IMR-90 (cell line): ENCODE data around the gene KHK. TPM values are rescaled to one million over a fixed set of nuclear protein-coding genes. Genes with fewer than 3 reads are reported as not detected.

Source experiments
- ATAC-seq: fragments of 200-7000 bp; cut with Tn5 transposase; 2 replicates; pipeline ENCODE4 v1.9.1; 2020; ENCODE audit warnings: low read depth, mild to moderate bottlenecking, moderate library complexity
- BruUV-seq: library from RNA; stranded (reverse); fragments of 400-500 nt; replicated peaks from 2 replicates; lab custom pipeline; 2021; lab: Mats Ljungman, UMichigan
- CTCF ChIA-PET: fragments of 300-600 bp; formaldehyde crosslinking; extraction: SDS; loops from one replicate; lab custom pipeline; 2021; ENCODE audit warnings: antibody characterized with exemption; lab: Yijun Ruan, JAX
- POLR2A ChIA-PET: fragments of 300-600 bp; sonication (Branson Sonifier 250); formaldehyde crosslinking; loops from one replicate; lab custom pipeline; 2022; ENCODE audit warnings: antibody characterized with exemption; ENCODE audit not compliant: unreplicated experiment; lab: Charles Lee
- DNase-seq: peaks from one replicate; pipeline ENCODE4 v3.0.0; 2013
- H2AFZ ChIP-seq: replicated peaks from 2 replicates; pipeline ENCODE3; 2013; ENCODE audit warnings: low read length, mild to moderate bottlenecking; ENCODE audit not compliant: poor library complexity
- H2AK5ac ChIP-seq: 2 replicates; pipeline ENCODE4 v1.6.1; 2013; ENCODE audit warnings: low read depth, low read length, inconsistent platforms
- H2AK9ac ChIP-seq: replicated peaks from 2 replicates; pipeline ENCODE3; 2013; ENCODE audit warnings: mild to moderate bottlenecking, low read depth, low read length, moderate library complexity; ENCODE audit not compliant: poor library complexity
- H2BK120ac ChIP-seq: 2 replicates; pipeline ENCODE4 v1.6.1; 2013; ENCODE audit warnings: low read depth, low read length, inconsistent platforms
- H2BK15ac ChIP-seq: 3 replicates; pipeline ENCODE4 v1.6.1; 2013; ENCODE audit warnings: low read depth, low read length, inconsistent platforms
- H2BK20ac ChIP-seq: 2 replicates; pipeline ENCODE4 v1.6.1; 2013; ENCODE audit warnings: low read depth, mild to moderate bottlenecking, inconsistent platforms, low read length, moderate library complexity
- H2BK5ac ChIP-seq: 2 replicates; pipeline ENCODE4 v1.6.1; 2013; ENCODE audit warnings: mild to moderate bottlenecking, low read depth, low read length, inconsistent platforms; ENCODE audit not compliant: poor library complexity, severe bottlenecking
- H3K14ac ChIP-seq: replicated peaks from 2 replicates; pipeline ENCODE4 v1.6.1; 2013; ENCODE audit warnings: low read depth, low read length, inconsistent platforms
- H3K18ac ChIP-seq: 2 replicates; pipeline ENCODE4 v1.6.1; 2013; ENCODE audit warnings: low read depth, low read length, control low read depth
- H3K23ac ChIP-seq: 2 replicates; pipeline ENCODE4 v1.6.1; 2013; ENCODE audit warnings: low read depth, low read length, inconsistent platforms
- H3K27ac ChIP-seq: 2 replicates; pipeline ENCODE4 v1.5.1; 2013; ENCODE audit warnings: mild to moderate bottlenecking, control low read depth, low read length; ENCODE audit not compliant: insufficient read depth
- H3K27me3 ChIP-seq: 2 replicates; pipeline ENCODE4 v1.6.1; 2013; ENCODE audit warnings: low read length; ENCODE audit not compliant: control insufficient read depth, insufficient read depth
- H3K36me3 ChIP-seq: 2 replicates; pipeline ENCODE4 v1.6.1; 2013; ENCODE audit warnings: low read length, mixed read lengths; ENCODE audit not compliant: control insufficient read depth, insufficient read depth
- H3K4ac ChIP-seq: 2 replicates; pipeline ENCODE4 v1.6.1; 2013; ENCODE audit warnings: low read depth, low read length, inconsistent platforms
- H3K4me1 ChIP-seq: 2 replicates; pipeline ENCODE4 v1.6.1; 2013; ENCODE audit warnings: low read length, mixed read lengths; ENCODE audit not compliant: control insufficient read depth, insufficient read depth
- H3K4me2 ChIP-seq: 2 replicates; pipeline ENCODE4 v1.6.1; 2013; ENCODE audit warnings: low read depth, mild to moderate bottlenecking, control low read depth, low read length, moderate library complexity
- H3K4me3 ChIP-seq: 2 replicates; pipeline ENCODE4 v1.5.1; 2013; ENCODE audit warnings: low read depth, mild to moderate bottlenecking, control low read depth, low read length, moderate library complexity; ENCODE audit not compliant: insufficient read depth
- H3K56ac ChIP-seq: 2 replicates; pipeline ENCODE4 v1.6.1; 2013; ENCODE audit warnings: low read length, inconsistent platforms; ENCODE audit not compliant: insufficient read depth; ENCODE audit errors: extremely low read depth
- H3K79me1 ChIP-seq, 2 experiments: 2 replicates each; pipeline ENCODE4 v1.6.1; 2013; ENCODE audit warnings: low read length in 2 of 2, inconsistent platforms in 1 of 2, low read depth in 1 of 2
- H3K9ac ChIP-seq: 2 replicates; pipeline ENCODE4 v1.6.1; 2013; ENCODE audit warnings: low read depth, low read length, control low read depth
- H3K9me1 ChIP-seq: 2 replicates; pipeline ENCODE4 v1.6.1; 2013; ENCODE audit warnings: low read length, inconsistent platforms; ENCODE audit not compliant: insufficient read depth
- H3K9me3 ChIP-seq: 2 replicates; pipeline ENCODE4 v1.6.1; 2013; ENCODE audit warnings: low read length; ENCODE audit not compliant: control insufficient read depth, insufficient read depth
- H4K20me1 ChIP-seq: 2 replicates; pipeline ENCODE4 v1.6.1; 2013; ENCODE audit warnings: low read length, inconsistent platforms; ENCODE audit not compliant: insufficient read depth
- H4K5ac ChIP-seq: 2 replicates; pipeline ENCODE4 v1.6.1; 2013; ENCODE audit warnings: mild to moderate bottlenecking, low read depth, low read length, control low read depth
- H4K8ac ChIP-seq, 2 experiments: 2 replicates each; pipeline ENCODE4 v1.6.1; 2013; ENCODE audit warnings: low read depth in 2 of 2, low read length in 2 of 2, control low read depth in 1 of 2, inconsistent platforms in 1 of 2
- H4K91ac ChIP-seq: 2 replicates; pipeline ENCODE4 v1.6.1; 2013; ENCODE audit warnings: low read depth, low read length, inconsistent platforms; ENCODE audit not compliant: insufficient read depth
- MXI1 ChIP-seq: IDR thresholded peaks from 2 replicates; pipeline ENCODE4 v1.6.1; 2012; ENCODE audit warnings: low read depth, mild to moderate bottlenecking, low read length, moderate library complexity, borderline replicate concordance
- POLR2A ChIP-seq: IDR thresholded peaks from 2 replicates; pipeline ENCODE4 v1.6.1; 2012; ENCODE audit warnings: mild to moderate bottlenecking, low read depth, low read length
- RAD21 ChIP-seq: IDR thresholded peaks from 2 replicates; pipeline ENCODE4 v1.6.1; 2012; ENCODE audit warnings: low read length, improper control_type of control experiment
- WGBS, 2 experiments: methylation state at CpG; one replicate each; pipeline versions ENCODE4 v1.1.5 to v1.1.7; 2013; ENCODE audit warnings: missing lambda C conversion rate in 2 of 2; ENCODE audit not compliant: insufficient read length in 1 of 2; ENCODE audit errors: extremely low coverage in 2 of 2; 5-methylcytosine and 5-hydroxymethylcytosine counted together
- dilution Hi-C: fragments of 300-500 bp; cut with HindIII; formaldehyde crosslinking; loops from one replicate; pipeline ENCODE4 v1.14.3; 2018; ENCODE audit warnings: low sequenced_read_pairs; ENCODE audit not compliant: unreplicated experiment
- in situ Hi-C: fragments of 300-500 bp; cut with MboI; formaldehyde crosslinking; loops from 3 replicates; pipeline ENCODE4 v1.14.3; 2019; ENCODE audit warnings: low sequenced_read_pairs, inconsistent platforms, mixed read lengths
- intact Hi-C: fragments of 100-400 bp; cut with micrococcal nuclease; formaldehyde crosslinking; loops from 2 replicates; pipeline ENCODE4 v1.10.0; 2022
- polyA plus RNA-seq, 3 experiments: library from polyadenylated mRNA; depleted of rRNA; stranded (reverse); fragments of >200 nt; gene quantifications; 2 replicates each; pipeline ENCODE4 v1.2.3, GENCODE V29; 2012; ENCODE audit warnings: low replicate concordance in 1 of 3
- total RNA-seq: library from RNA; depleted of rRNA; stranded (reverse); fragments of >200 nt; gene quantifications from 2 replicates; pipeline ENCODE4 v1.2.3, GENCODE V29; 2012

KHK gene
- total and polyA plus RNA-seq, 2 of the 4 experiments (the other 2 are of a cell fraction) = 0.72 to 0.82 TPM

DNA sequence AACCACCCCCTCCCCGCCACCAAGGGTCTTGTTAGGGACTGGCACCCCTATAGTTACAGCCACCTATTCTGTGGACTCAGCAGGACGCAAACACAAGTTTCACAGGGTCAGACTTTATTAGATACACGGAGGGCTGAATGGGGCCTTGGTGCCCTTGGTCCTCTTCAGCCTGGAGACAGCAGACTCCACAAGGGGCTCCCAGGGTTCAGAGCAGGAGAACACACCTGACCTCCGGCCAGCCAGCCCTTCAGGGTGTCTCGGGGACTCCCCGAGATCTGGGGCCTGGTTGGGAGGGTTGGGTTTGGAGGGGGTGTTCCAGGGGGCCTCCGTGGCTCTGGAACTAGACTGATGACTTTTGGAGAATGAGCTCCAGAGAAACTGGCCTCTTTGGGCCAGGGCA, 50.2 kb downstream of the KHK start:
- POLR2A ChIA-PET = no interaction called here

More for the DNA sequence above, 50.2 kb downstream of the KHK start:
- H2BK15ac ChIP-seq = no peak overlapping the region
- peaks cover 9% of the 10 kb centered on the region for H3K4me1 ChIP-seq
- H3K27ac ChIP-seq = no peak overlapping the region
- H4K8ac ChIP-seq = no peak overlapping the region
- no peak overlapping the region for H2BK120ac ChIP-seq
- no peak for ATAC-seq
- H2AK5ac ChIP-seq = no peak overlapping the region
- dilution Hi-C loops = no loop called here
- H4K20me1 ChIP-seq = peaks cover 12% of the 10 kb centered on the region
- H3K9me1 ChIP-seq = peaks cover 14% of the 10 kb centered on the region
- no peak overlapping the region for H3K56ac ChIP-seq
- WGBS, 2 experiments = 77% methylated on average over 2 of the region's 7 CpGs; no CpG with 5 or more reads in 1 of the 2 experiments
- no peak overlapping the region for H3K18ac ChIP-seq
- H2AK9ac ChIP-seq = no peak overlapping the region
- H3K27me3 ChIP-seq = peaks cover 15% of the 10 kb centered on the region; the same call in 1 of the 2 replicates
- CTCF ChIA-PET = no interaction called here
- H3K36me3 ChIP-seq = peaks cover 13% of the 10 kb centered on the region
- H3K23ac ChIP-seq = no peak overlapping the region
- H3K9me3 ChIP-seq = no peaks in the 10 kb centered on the region
- no peak overlapping the region for H3K14ac ChIP-seq
- H3K4me3 ChIP-seq = no peak overlapping the region
- H2AFZ ChIP-seq = no peak overlapping the region
- no peak overlapping the region for H4K5ac ChIP-seq
- H3K4me2 ChIP-seq = no peak overlapping the region
- DNase-seq = no peak
- peaks cover 14 to 25% of the 10 kb centered on the region in 2 experiments for H3K79me1 ChIP-seq
- H3K9ac ChIP-seq = no peak overlapping the region
- intact Hi-C loops = no loop called here
- no TSS peak for BruUV-seq
- no peak overlapping the region for H2BK5ac ChIP-seq
- no peak for TF ChIP-seq MXI1
- no peak for TF ChIP-seq RAD21
- no peak for TF ChIP-seq POLR2A
- no peak overlapping the region for H3K4ac ChIP-seq
- in situ Hi-C loops = no loop called here
- H4K91ac ChIP-seq = no peak overlapping the region
- H2BK20ac ChIP-seq = no peak overlapping the region
